OCI-LY7 (cell line): ENCODE measurements around the gene SMG6. TPM values are rescaled to one million over a fixed set of nuclear protein-coding genes. Genes with fewer than 3 reads are reported as not detected.

Experiments
- BruUV-seq: library from RNA; stranded (reverse); fragments of 400-500 nt; replicated peaks from 2 replicates; lab custom pipeline; 2021; lab: Mats Ljungman, UMichigan
- CTCF ChIA-PET: fragments of 300-600 bp; sonication (Branson Sonifier 250); formaldehyde crosslinking; loops from one replicate; lab custom pipeline; 2022; ENCODE audit warnings: antibody characterized with exemption; ENCODE audit not compliant: unreplicated experiment; lab: Charles Lee
- POLR2A ChIA-PET: fragments of 300-600 bp; sonication (Branson Sonifier 250); formaldehyde crosslinking; loops from one replicate; lab custom pipeline; 2022; ENCODE audit warnings: antibody characterized with exemption; lab: Charles Lee
- DNase-seq: peaks from one replicate; pipeline ENCODE4 v3.0.0-alpha.2; 2015; ENCODE audit warnings: low spot score
- H2AFZ ChIP-seq: fragments of 200-600 bp; sonication (generic), shearing (Covaris generic); 2 replicates; pipeline ENCODE4 v1.6.1; 2014; ENCODE audit warnings: mild to moderate bottlenecking, antibody characterized with exemption, low read length, moderate library complexity
- H3K27ac ChIP-seq: fragments of 200-600 bp; sonication (generic); 2 replicates; pipeline ENCODE4 v1.5.1; 2014; ENCODE audit warnings: mixed run types, low read depth, mild to moderate bottlenecking, moderate library complexity, low read length, inconsistent platforms; ENCODE audit not compliant: poor library complexity, severe bottlenecking
- H3K36me3 ChIP-seq: fragments of 200-600 bp; sonication (generic); 2 replicates; pipeline ENCODE4 v1.6.1; 2014; ENCODE audit warnings: mild to moderate bottlenecking, antibody characterized with exemption, low read length, moderate library complexity, mixed read lengths; ENCODE audit not compliant: insufficient read depth
- H3K4me1 ChIP-seq: fragments of 200-600 bp; sonication (generic); 2 replicates; pipeline ENCODE4 v1.5.1; 2014; ENCODE audit warnings: mild to moderate bottlenecking, low read length; ENCODE audit not compliant: insufficient read depth, poor library complexity, severe bottlenecking
- H3K4me2 ChIP-seq: fragments of 200-600 bp; sonication (generic); 2 replicates; pipeline ENCODE4 v1.6.1; 2014; ENCODE audit warnings: mild to moderate bottlenecking, low read length
- H3K4me3 ChIP-seq: fragments of 200-600 bp; sonication (generic); 2 replicates; pipeline ENCODE4 v1.5.1; 2014; ENCODE audit warnings: mild to moderate bottlenecking, low read depth, low read length; ENCODE audit not compliant: poor library complexity, severe bottlenecking
- H3K79me2 ChIP-seq: fragments of 200-600 bp; sonication (generic); 2 replicates; pipeline ENCODE4 v1.6.1; 2016; ENCODE audit warnings: low read depth, mild to moderate bottlenecking, low read length, moderate library complexity, mixed read lengths; ENCODE audit not compliant: insufficient read depth
- H3K9me2 ChIP-seq: fragments of 200-600 bp; sonication (generic); 2 replicates; pipeline ENCODE4 v1.6.1; 2016; ENCODE audit warnings: mild to moderate bottlenecking, low read length, mixed read lengths; ENCODE audit not compliant: insufficient read depth
- H3K9me3 ChIP-seq: fragments of 200-600 bp; sonication (generic); 2 replicates; pipeline ENCODE4 v1.6.1; 2014; ENCODE audit warnings: mild to moderate bottlenecking, mixed run types, low read length, mixed read lengths
- H4K20me1 ChIP-seq: fragments of 200-600 bp; sonication (generic); 2 replicates; pipeline ENCODE4 v1.6.1; 2014; ENCODE audit warnings: mild to moderate bottlenecking, antibody characterized with exemption, low read length, moderate library complexity, mixed read lengths; ENCODE audit not compliant: insufficient read depth
- CTCF ChIP-seq: fragments of 200-600 bp; sonication (generic); conservative IDR thresholded peaks from 2 replicates; pipeline ENCODE4 v1.5.1; 2014; ENCODE audit warnings: mild to moderate bottlenecking, antibody characterized with exemption, low read length, moderate library complexity, mixed read lengths
- EZH2phosphoT487 ChIP-seq: fragments of 200-600 bp; sonication (generic); IDR thresholded peaks from 2 replicates; pipeline ENCODE4 v1.6.1; 2018; ENCODE audit warnings: low read depth, borderline replicate concordance, mild to moderate bottlenecking, mixed run types, antibody characterized with exemption, low read length, moderate library complexity, mixed read lengths
- intact Hi-C: fragments of 100-400 bp; cut with micrococcal nuclease; formaldehyde crosslinking; loops from one replicate; pipeline ENCODE4 v1.10.0; 2022; ENCODE audit not compliant: unreplicated experiment
- total RNA-seq, 2 experiments: library from RNA; depleted of rRNA in 1 of 2; stranded (reverse); fragments of >200 nt in 1 of 2; shearing (Covaris generic) in 1 of 2; gene quantifications; 2 replicates each; pipeline ENCODE4 v1.2.3, GENCODE V29; 2014 to 2022

SMG6 gene
- total RNA-seq, 2 experiments from 2014 or later: 12.5 to 17.8 TPM

DNA sequence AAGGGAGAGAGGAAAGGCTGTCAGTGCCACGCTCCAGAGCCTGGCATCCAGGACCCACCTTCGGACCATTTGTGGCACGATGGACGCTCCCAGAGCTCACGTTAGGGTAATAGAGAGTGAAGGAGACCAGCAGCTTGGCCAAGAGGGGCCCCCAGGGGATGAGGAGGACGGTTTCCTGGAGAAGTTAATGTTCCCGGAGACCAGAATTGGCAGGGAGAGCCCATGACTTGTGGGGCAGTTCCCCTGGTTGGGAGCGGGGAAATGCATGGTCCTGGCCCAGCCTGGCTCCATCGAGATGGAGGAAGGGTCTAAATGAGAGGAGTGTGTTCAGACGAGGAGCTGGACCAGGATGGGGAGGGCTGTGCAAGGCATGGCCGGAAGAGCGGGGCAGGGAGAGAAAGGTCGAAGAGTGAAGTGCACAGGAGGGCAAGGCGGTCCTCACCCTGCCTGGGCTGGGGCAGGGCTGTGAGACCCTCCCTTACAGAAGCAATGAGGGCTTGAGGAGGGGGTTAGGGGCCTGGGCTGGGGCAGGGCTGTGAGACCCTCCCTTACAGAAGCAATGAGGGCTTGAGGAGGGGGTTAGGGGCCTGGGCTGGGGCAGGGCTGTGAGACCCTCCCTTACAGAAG lies 251.5 kb downstream of the SMG6 start:
- Histone ChIP-seq H3K79me2 (no peaks in the 10 kb centered on the region), H4K20me1 (no peaks in the 10 kb centered on the region), H2AFZ (no peak overlapping the region), H3K9me2 (no peaks in the 10 kb centered on the region), H3K9me3 (no peaks in the 10 kb centered on the region), H3K4me1 (peaks cover 32% of the 10 kb centered on the region), H3K36me3 (no peaks in the 10 kb centered on the region), H3K4me2 (no peak overlapping the region), H3K27ac (no peak overlapping the region), H3K4me3 (no peak overlapping the region)
- intact Hi-C loops: loop anchor here (5.0 kb wide), 1 partner anchor 285 kb away; the partner anchor contains the start of genes SGSM2 and TSR1
- no peak for DNase-seq
- no TSS peak for BruUV-seq
- TF ChIP-seq EZH2phosphoT487 (no peak), CTCF (no peak)
- POLR2A ChIA-PET: no interaction called here
- CTCF ChIA-PET: no interaction called here

DNA sequence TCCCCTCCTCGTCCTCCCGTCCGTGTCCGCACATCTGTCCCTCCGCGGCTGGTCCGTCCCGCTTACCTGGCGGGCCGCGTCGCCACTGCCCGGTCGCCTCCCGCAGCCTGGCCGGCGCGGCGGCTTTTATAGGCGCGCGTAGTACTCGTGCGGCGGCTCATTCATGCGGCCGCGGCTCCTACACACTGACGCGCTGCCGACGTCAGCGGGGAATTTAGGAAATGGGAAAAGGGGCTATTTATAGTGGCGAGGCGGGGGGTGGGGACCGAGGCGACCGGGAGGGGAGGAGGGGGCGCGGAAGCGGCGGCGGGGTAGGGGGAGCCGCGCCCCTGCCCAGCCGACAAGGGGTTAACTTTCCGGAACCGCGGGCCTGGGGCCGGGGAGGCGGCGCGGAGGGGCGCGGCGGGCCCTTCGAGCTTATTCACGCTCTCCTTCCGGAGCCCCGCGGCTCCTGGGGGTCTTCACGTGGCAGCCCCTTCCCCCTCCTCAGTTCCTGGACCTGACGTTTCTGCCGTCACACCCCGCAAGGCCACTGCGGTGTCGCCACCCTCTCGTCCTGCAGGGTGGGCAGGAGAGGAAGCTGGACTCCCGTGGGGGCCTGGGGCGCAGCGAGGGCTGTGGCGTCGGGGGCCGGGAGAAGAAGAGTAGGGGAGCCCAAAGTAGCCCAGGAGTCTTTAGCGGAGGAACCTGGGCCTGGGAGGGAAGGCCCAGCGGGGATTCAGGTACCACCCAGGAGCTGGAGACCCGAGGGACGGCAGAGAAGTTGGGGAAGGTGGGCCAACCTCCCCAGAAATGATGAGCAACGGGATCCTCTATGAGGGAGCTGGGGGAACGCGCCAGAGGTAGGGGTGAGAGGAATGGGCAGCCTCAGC lies 252.3 kb downstream of the SMG6 start:
- Histone ChIP-seq H4K20me1 (no peaks in the 10 kb centered on the region), H3K27ac (no peak overlapping the region), H3K4me3 (no peak overlapping the region), H3K4me2 (peak overlapping the region; percentile 72; the same call in 1 of the 2 replicates), H3K9me3 (no peaks in the 10 kb centered on the region), H3K4me1 (peaks cover 31% of the 10 kb centered on the region), H2AFZ (no peak overlapping the region), H3K9me2 (no peaks in the 10 kb centered on the region), H3K79me2 (no peaks in the 10 kb centered on the region), H3K36me3 (no peaks in the 10 kb centered on the region)
- BruUV-seq: no TSS peak
- intact Hi-C loops: loop anchor here (5.0 kb wide), 1 partner anchor 286 kb away; the partner anchor contains the start of genes SGSM2 and TSR1
- CTCF ChIA-PET: interaction anchor here (0.6 kb wide), 2 partner anchors 19 to 1632 kb away, joined by 3 to 4 read pairs; no protein-coding TSS in a partner anchor
- POLR2A ChIA-PET: no interaction called here
- TF ChIP-seq CTCF: no peak
- TF ChIP-seq EZH2phosphoT487: no peak
- no peak for DNase-seq
